Measurements from ENCODE around the gene SLC6A20.

The SLC6A20 gene

DNA sequence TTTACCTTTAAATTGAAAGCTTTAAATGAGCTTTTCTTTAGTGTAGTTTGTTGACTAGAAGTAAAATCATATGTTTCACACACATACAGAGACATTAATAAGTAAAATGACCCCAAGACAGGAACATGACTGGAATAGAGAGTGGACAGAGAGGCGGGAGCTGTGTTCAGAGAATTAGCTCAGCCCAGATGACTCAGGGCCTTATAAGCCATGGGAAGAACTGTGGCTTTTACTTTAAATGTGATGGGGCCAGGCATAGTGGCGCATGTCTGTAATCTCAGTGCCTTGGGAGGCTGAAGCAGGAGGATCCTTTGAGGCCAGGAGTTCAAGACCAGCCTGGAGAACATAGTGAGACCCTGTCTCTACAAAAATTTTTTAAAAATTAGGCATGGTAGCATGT is 80.4 kb downstream of the SLC6A20 start:
- DNase-seq: no peak

- no peak for DNase-seq
Observed at GRCh38 chr3:45712434-45713110, 83.8 kb downstream of the SLC6A20 start.

- DNase-seq: no peak
Observed at GRCh38 chr3:45711931-45712330, 84.4 kb downstream of the SLC6A20 start.

DNA sequence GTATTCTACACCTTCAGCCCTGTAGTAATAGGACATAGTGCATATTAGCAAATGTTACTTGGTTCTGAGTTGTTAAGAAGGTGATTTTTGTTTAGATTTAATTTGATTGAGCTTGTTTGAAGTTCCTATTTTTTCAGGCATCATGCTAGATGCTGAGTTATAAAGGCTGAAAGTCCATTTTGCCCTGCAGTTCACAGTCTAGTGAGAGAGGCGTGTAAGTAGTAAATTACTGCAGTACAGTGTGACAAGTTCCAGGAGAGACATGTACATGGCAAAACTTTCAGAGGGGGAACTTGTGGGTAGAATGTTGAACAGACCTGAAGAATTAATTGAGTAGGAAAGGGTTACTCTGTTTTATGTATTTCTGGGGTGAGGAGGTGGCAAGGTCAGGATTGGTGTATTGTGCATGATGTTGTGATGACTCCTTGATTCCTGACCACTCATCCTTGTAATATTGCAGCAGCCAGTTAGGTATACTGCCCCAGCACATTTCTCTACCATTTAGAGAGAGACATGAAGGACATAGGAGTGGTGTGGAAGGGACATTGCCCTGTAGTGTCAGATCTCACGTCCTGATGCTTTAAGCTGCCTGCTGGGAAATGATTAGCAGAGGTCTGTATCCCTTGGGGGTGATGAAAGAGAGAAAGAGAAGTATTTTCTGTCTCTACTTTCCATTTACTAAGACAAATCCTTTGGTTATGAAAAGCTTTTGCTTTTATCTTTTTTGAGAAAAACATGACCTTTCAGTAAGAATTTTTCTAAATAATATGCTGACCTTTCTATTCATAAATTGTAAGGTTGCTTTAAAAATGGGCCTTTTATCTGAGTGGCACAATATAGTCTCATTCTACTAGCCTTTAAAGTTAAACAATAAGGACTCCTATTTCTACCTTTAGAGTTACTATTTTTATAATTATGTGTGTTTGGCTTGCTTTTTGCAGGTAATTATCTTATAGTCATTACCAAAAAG is 90.2 kb downstream of the SLC6A20 start:
- DNase-seq: no peak
